ENCODE results near the gene GNB1.

DNA sequence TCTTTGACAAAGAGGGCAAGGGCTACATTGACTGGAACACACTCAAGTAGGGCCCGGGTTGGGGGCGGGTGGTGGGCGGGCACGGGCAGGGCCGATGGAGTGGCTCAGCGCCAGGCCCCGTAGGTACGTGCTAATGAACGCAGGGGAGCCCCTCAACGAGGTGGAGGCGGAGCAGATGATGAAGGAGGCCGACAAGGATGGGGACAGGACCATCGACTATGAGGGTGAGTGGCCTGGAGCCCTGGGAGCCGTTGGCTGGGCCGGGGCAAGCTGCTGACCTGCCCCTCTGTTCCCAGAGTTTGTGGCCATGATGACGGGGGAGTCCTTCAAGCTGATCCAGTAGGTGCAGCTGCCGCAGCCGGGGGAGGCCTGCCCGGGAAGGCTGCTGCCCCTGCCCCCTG is 26.0 kb upstream of the GNB1 start:
- TF ChIP-seq, protein P1, sequence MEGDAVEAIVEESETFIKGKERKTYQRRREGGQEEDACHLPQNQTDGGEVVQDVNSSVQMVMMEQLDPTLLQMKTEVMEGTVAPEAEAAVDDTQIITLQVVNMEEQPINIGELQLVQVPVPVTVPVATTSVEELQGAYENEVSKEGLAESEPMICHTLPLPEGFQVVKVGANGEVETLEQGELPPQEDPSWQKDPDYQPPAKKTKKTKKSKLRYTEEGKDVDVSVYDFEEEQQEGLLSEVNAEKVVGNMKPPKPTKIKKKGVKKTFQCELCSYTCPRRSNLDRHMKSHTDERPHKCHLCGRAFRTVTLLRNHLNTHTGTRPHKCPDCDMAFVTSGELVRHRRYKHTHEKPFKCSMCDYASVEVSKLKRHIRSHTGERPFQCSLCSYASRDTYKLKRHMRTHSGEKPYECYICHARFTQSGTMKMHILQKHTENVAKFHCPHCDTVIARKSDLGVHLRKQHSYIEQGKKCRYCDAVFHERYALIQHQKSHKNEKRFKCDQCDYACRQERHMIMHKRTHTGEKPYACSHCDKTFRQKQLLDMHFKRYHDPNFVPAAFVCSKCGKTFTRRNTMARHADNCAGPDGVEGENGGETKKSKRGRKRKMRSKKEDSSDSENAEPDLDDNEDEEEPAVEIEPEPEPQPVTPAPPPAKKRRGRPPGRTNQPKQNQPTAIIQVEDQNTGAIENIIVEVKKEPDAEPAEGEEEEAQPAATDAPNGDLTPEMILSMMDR (IDR thresholded peaks at IDR 0.05), result no peak
- no peak for TF ChIP-seq POLR2A (IDR thresholded peaks at IDR 0.05)
- TF ChIP-seq EP300 (IDR thresholded peaks at IDR 0.05), result no peak

Measured in tibial nerve (tissue), 4 donors.